ENCODE measurements around the gene UTP4.
A peak's percentile ranks its signal among the peaks of the same experiment; 100 is the strongest.

The UTP4 gene

GRCh38 chr16:69085032-69085695, 47.3 kb upstream of the UTP4 start:
- TF ChIP-seq EZH2phosphoT487 (IDR thresholded peaks at IDR 0.05; ENCODE audit: low read depth) (no peak), CTCF (IDR thresholded peaks at IDR 0.05; ENCODE audit: low read depth, low read length) (no peak)
- Histone ChIP-seq H2AFZ (ENCODE audit: low read depth, low read length) (no peak overlapping the region), H3K9me3 (ENCODE audit: insufficient read depth, low read length) (no peaks in the 10 kb centered on the region), H3K79me2 (ENCODE audit: low read length) (no peaks in the 10 kb centered on the region), H3K27ac (ENCODE audit: low read length) (no peak overlapping the region), H3K27me3 (ENCODE audit: low read depth, low read length) (no peaks in the 10 kb centered on the region), H3K4me2 (ENCODE audit: low read length) (no peak overlapping the region), H3K4me3 (ENCODE audit: low read length) (no peak overlapping the region), H3K4me1 (ENCODE audit: low read length) (peaks cover 9% of the 10 kb centered on the region), H3K36me3 (replicated peaks; ENCODE audit: low read depth, low read length) (peaks cover 17% of the 10 kb centered on the region), H4K20me1 (ENCODE audit: insufficient read depth, low read length) (no peaks in the 10 kb centered on the region), H3K9ac (ENCODE audit: low read length) (no peak overlapping the region)

DNA sequence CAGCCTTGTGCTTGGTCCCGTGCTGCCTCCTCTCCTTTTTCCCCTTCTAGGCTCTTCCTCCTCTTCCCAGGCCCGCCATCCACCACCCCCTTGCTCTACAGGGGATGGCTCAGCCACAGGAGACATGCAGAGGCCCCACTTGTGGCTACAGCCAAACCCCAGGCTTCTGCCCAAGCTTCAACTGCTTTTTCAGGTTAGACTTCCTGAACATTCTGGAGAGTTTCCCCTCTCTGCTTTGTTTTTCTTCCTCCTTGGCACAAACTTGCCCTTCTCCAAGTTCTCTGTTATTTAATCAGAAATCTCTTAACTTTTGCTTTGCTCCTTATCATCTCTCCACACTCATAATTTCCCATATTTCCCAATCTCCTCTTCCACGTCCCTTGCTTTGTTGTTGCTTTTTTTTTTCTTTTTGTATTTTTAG, 45.3 kb upstream of the UTP4 start:
- Histone ChIP-seq H3K79me2 (ENCODE audit: low read length) (no peaks in the 10 kb centered on the region), H3K4me1 (ENCODE audit: low read length) (peaks cover 9% of the 10 kb centered on the region), H3K27me3 (ENCODE audit: low read depth, low read length) (no peaks in the 10 kb centered on the region), H3K4me3 (ENCODE audit: low read length) (no peak overlapping the region), H3K9ac (ENCODE audit: low read length) (no peak overlapping the region), H3K27ac (ENCODE audit: low read length) (no peak overlapping the region), H3K36me3 (replicated peaks; ENCODE audit: low read depth, low read length) (peaks cover 17% of the 10 kb centered on the region), H3K9me3 (ENCODE audit: insufficient read depth, low read length) (no peaks in the 10 kb centered on the region), H3K4me2 (ENCODE audit: low read length) (no peak overlapping the region), H4K20me1 (ENCODE audit: insufficient read depth, low read length) (no peaks in the 10 kb centered on the region), H2AFZ (ENCODE audit: low read depth, low read length) (no peak overlapping the region)
- TF ChIP-seq CTCF (IDR thresholded peaks at IDR 0.05; ENCODE audit: low read depth, low read length) (no peak), EZH2phosphoT487 (IDR thresholded peaks at IDR 0.05; ENCODE audit: low read depth) (no peak)

GRCh38 chr16:69088684-69089083, 43.8 kb upstream of the UTP4 start:
- Histone ChIP-seq H3K36me3 (replicated peaks; ENCODE audit: low read depth, low read length) (peaks cover 14% of the 10 kb centered on the region), H3K27ac (ENCODE audit: low read length) (no peak overlapping the region), H3K9me3 (ENCODE audit: insufficient read depth, low read length) (no peaks in the 10 kb centered on the region), H3K4me3 (ENCODE audit: low read length) (no peak overlapping the region), H3K79me2 (ENCODE audit: low read length) (no peaks in the 10 kb centered on the region), H3K4me1 (ENCODE audit: low read length) (peaks cover 9% of the 10 kb centered on the region), H3K9ac (ENCODE audit: low read length) (no peak overlapping the region), H3K4me2 (ENCODE audit: low read length) (peak overlapping the region; percentile 24; the same call in 1 of the 2 replicates), H3K27me3 (ENCODE audit: low read depth, low read length) (no peaks in the 10 kb centered on the region), H4K20me1 (ENCODE audit: insufficient read depth, low read length) (no peaks in the 10 kb centered on the region), H2AFZ (ENCODE audit: low read depth, low read length) (no peak overlapping the region)
- TF ChIP-seq EZH2phosphoT487 (IDR thresholded peaks at IDR 0.05; ENCODE audit: low read depth) (no peak), CTCF (IDR thresholded peaks at IDR 0.05; ENCODE audit: low read depth, low read length) (no peak)

GRCh38 chr16:69089091-69089910, 43.1 kb upstream of the UTP4 start:
- H3K9me3 ChIP-seq (ENCODE audit: insufficient read depth, low read length): no peaks in the 10 kb centered on the region
- H3K9ac ChIP-seq (ENCODE audit: low read length): no peak overlapping the region
- H3K79me2 ChIP-seq (ENCODE audit: low read length): no peaks in the 10 kb centered on the region
- no peak overlapping the region for H3K4me3 ChIP-seq (ENCODE audit: low read length)
- no peak overlapping the region for H2AFZ ChIP-seq (ENCODE audit: low read depth, low read length)
- TF ChIP-seq CTCF (IDR thresholded peaks at IDR 0.05; ENCODE audit: low read depth, low read length): no peak
- TF ChIP-seq EZH2phosphoT487 (IDR thresholded peaks at IDR 0.05; ENCODE audit: low read depth): no peak
- H3K36me3 ChIP-seq (replicated peaks; ENCODE audit: low read depth, low read length): peaks cover 11% of the 10 kb centered on the region
- no peak overlapping the region for H3K27ac ChIP-seq (ENCODE audit: low read length)
- no peaks in the 10 kb centered on the region for H4K20me1 ChIP-seq (ENCODE audit: insufficient read depth, low read length)
- peak overlapping the region; percentile 24; the same call in 1 of the 2 replicates for H3K4me2 ChIP-seq (ENCODE audit: low read length)
- peaks cover 15% of the 10 kb centered on the region for H3K4me1 ChIP-seq (ENCODE audit: low read length)
- H3K27me3 ChIP-seq (ENCODE audit: low read depth, low read length): no peaks in the 10 kb centered on the region
